Measurements from ENCODE around the gene HMG20A. TPM values are rescaled to one million over a fixed set of nuclear protein-coding genes. Genes with fewer than 3 reads are reported as not detected.

HMG20A gene
- total RNA-seq, 2 donors from 2014 or later = 30.9 to 34.7 TPM

GRCh38 chr15:77457191-77457904 is 36.7 kb downstream of the HMG20A start:
- no peaks in the 10 kb centered on the region for H3K9me3 ChIP-seq
- peaks cover 5% of the 10 kb centered on the region for H3K36me3 ChIP-seq
- DNase-seq (ENCODE audit: low spot score) = no peak
- no peak for TF ChIP-seq CTCF (IDR thresholded peaks at IDR 0.05)
- peak overlapping the region in 1 of 2 donors; percentile 60 for H3K27ac ChIP-seq
- H3K4me3 ChIP-seq = no peak overlapping the region
- peaks cover 0 to 56% of the 10 kb centered on the region in 2 donors for H3K4me1 ChIP-seq
- no peaks in the 10 kb centered on the region for H3K27me3 ChIP-seq

GRCh38 chr15:77457905-77458265 is 37.2 kb downstream of the HMG20A start:
- TF ChIP-seq CTCF (IDR thresholded peaks at IDR 0.05) = no peak
- Histone ChIP-seq H3K27me3 (no peaks in the 10 kb centered on the region), H3K4me1 (peaks cover 0 to 57% of the 10 kb centered on the region in 2 donors), H3K9me3 (no peaks in the 10 kb centered on the region), H3K4me3 (no peak overlapping the region), H3K27ac (peak overlapping the region in 1 of 2 donors; percentile 60), H3K36me3 (peaks cover 5% of the 10 kb centered on the region)
- no peak for DNase-seq (ENCODE audit: low spot score)

GRCh38 chr15:77459031-77459430 is 38.3 kb downstream of the HMG20A start:
- no peak for TF ChIP-seq CTCF (IDR thresholded peaks at IDR 0.05)
- DNase-seq (ENCODE audit: low spot score) = no peak
- peak overlapping the region in 1 of 2 donors; percentile 60 for H3K27ac ChIP-seq
- H3K4me1 ChIP-seq = peaks cover 0 to 57% of the 10 kb centered on the region in 2 donors
- H3K36me3 ChIP-seq = peaks cover 5% of the 10 kb centered on the region
- H3K4me3 ChIP-seq = no peak overlapping the region
- no peaks in the 10 kb centered on the region for H3K9me3 ChIP-seq
- no peaks in the 10 kb centered on the region for H3K27me3 ChIP-seq

- no peak for TF ChIP-seq CTCF (IDR thresholded peaks at IDR 0.05)
- H3K27ac ChIP-seq = peak overlapping the region in 1 of 2 donors; percentile 2
- peaks cover 5% of the 10 kb centered on the region for H3K36me3 ChIP-seq
- no peaks in the 10 kb centered on the region for H3K27me3 ChIP-seq
- DNase-seq (ENCODE audit: low spot score) = no peak
- no peaks in the 10 kb centered on the region for H3K9me3 ChIP-seq
- H3K4me1 ChIP-seq = peaks cover 0 to 41% of the 10 kb centered on the region in 2 donors
- H3K4me3 ChIP-seq = no peak overlapping the region
Observed at GRCh38 chr15:77461486-77461885, 40.8 kb downstream of the HMG20A start.

- Histone ChIP-seq H3K4me1 (peaks cover 0 to 13% of the 10 kb centered on the region in 2 donors), H3K27ac (no peak overlapping the region), H3K4me3 (no peak overlapping the region), H3K9me3 (no peaks in the 10 kb centered on the region), H3K36me3 (peaks cover 14% of the 10 kb centered on the region), H3K27me3 (no peaks in the 10 kb centered on the region)
- no peak for TF ChIP-seq CTCF (IDR thresholded peaks at IDR 0.05)
- DNase-seq (ENCODE audit: low spot score) = no peak
Observed at GRCh38 chr15:77464129-77464865, 43.6 kb downstream of the HMG20A start.
